Measurements from ENCODE around the gene SYNE2.

The SYNE2 gene

DNA sequence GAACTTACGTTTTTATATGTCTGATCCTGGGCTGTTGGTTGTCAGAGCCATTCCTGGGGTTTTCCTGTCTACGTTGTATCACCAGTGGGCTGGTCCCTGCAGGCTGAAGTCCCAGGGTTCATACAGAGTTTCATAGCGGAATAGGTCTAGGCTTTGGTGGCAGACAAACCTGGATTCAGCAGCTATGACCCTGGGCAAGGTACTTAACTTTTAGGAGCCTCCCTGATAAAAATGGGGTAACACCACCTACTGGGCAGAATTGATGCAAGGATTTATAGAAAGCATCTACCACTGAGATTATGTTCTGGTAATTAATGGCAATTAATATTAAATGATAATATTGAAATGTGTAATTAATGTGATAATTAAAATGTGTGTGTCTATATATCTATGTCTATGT is 141.2 kb downstream of the SYNE2 start:
- no peaks in the 10 kb centered on the region for H3K27me3 ChIP-seq (ENCODE audit: low read length)
- H3K4me3 ChIP-seq (ENCODE audit: insufficient read depth, low read length, poor library complexity, severe bottlenecking): no peak overlapping the region
- peaks cover 66% of the 10 kb centered on the region for H3K36me3 ChIP-seq (ENCODE audit: low read length)
- H3K9me2 ChIP-seq (replicated peaks; ENCODE audit: insufficient read depth, low read length): no peaks in the 10 kb centered on the region
- H3K79me2 ChIP-seq (ENCODE audit: insufficient read depth, low read length): no peaks in the 10 kb centered on the region
- H3F3A ChIP-seq (ENCODE audit: insufficient read depth): peaks cover 8% of the 10 kb centered on the region; the same call in 1 of the 2 replicates
- H3K9me3 ChIP-seq (ENCODE audit: insufficient read depth, low read length): no peaks in the 10 kb centered on the region
- no peak overlapping the region for H3K4me2 ChIP-seq (ENCODE audit: low read depth, low read length, poor library complexity, severe bottlenecking)
- no peak overlapping the region for H3K9ac ChIP-seq (ENCODE audit: low read length)
- H2AFZ ChIP-seq (ENCODE audit: low read depth, low read length, severe bottlenecking): no peak overlapping the region
- no peak overlapping the region for H3K27ac ChIP-seq (ENCODE audit: low read depth, low read length)
- TF ChIP-seq, protein P1, sequence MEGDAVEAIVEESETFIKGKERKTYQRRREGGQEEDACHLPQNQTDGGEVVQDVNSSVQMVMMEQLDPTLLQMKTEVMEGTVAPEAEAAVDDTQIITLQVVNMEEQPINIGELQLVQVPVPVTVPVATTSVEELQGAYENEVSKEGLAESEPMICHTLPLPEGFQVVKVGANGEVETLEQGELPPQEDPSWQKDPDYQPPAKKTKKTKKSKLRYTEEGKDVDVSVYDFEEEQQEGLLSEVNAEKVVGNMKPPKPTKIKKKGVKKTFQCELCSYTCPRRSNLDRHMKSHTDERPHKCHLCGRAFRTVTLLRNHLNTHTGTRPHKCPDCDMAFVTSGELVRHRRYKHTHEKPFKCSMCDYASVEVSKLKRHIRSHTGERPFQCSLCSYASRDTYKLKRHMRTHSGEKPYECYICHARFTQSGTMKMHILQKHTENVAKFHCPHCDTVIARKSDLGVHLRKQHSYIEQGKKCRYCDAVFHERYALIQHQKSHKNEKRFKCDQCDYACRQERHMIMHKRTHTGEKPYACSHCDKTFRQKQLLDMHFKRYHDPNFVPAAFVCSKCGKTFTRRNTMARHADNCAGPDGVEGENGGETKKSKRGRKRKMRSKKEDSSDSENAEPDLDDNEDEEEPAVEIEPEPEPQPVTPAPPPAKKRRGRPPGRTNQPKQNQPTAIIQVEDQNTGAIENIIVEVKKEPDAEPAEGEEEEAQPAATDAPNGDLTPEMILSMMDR (IDR thresholded peaks at IDR 0.05; ENCODE audit: insufficient read depth, low read length, poor library complexity, severe bottlenecking): no peak
- TF ChIP-seq EZH2phosphoT487 (conservative IDR thresholded peaks at IDR 0.05; ENCODE audit: low read length): no peak
- no peaks in the 10 kb centered on the region for H4K20me1 ChIP-seq (ENCODE audit: low read depth, low read length)

DNA sequence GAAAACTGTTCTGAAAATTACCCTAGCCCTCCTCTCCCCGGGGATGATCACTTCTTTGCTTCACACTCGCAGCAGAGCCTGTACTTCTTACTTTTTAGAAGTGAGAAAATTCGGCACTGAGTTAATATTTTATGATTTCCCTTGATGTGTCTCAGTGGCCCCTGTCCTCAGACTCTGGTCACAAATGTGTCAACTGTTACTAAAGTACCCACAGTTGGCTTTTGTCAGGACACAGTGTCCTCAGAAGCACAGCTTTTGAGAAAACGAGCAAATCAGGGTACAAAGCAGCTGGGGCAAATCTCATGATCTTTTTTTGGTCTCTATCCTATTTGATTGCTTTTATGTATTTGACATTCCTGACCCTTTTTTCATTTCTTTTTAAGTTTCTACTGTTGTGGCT is 142.5 kb downstream of the SYNE2 start:
- Histone ChIP-seq H4K20me1 (ENCODE audit: low read depth, low read length) (no peaks in the 10 kb centered on the region), H3F3A (ENCODE audit: insufficient read depth) (peaks cover 7% of the 10 kb centered on the region; the same call in 1 of the 2 replicates), H3K79me2 (ENCODE audit: insufficient read depth, low read length) (no peaks in the 10 kb centered on the region), H2AFZ (ENCODE audit: low read depth, low read length, severe bottlenecking) (no peak overlapping the region), H3K27ac (ENCODE audit: low read depth, low read length) (no peak overlapping the region), H3K9ac (ENCODE audit: low read length) (no peak overlapping the region), H3K4me3 (ENCODE audit: insufficient read depth, low read length, poor library complexity, severe bottlenecking) (no peak overlapping the region), H3K4me2 (ENCODE audit: low read depth, low read length, poor library complexity, severe bottlenecking) (no peak overlapping the region), H3K27me3 (ENCODE audit: low read length) (no peaks in the 10 kb centered on the region), H3K9me2 (replicated peaks; ENCODE audit: insufficient read depth, low read length) (no peaks in the 10 kb centered on the region), H3K9me3 (ENCODE audit: insufficient read depth, low read length) (no peaks in the 10 kb centered on the region), H3K36me3 (ENCODE audit: low read length) (peaks cover 73% of the 10 kb centered on the region)
- no peak for TF ChIP-seq EZH2phosphoT487 (conservative IDR thresholded peaks at IDR 0.05; ENCODE audit: low read length)
- TF ChIP-seq, protein P1 (IDR thresholded peaks at IDR 0.05; ENCODE audit: insufficient read depth, low read length, poor library complexity, severe bottlenecking): no peak

DNA sequence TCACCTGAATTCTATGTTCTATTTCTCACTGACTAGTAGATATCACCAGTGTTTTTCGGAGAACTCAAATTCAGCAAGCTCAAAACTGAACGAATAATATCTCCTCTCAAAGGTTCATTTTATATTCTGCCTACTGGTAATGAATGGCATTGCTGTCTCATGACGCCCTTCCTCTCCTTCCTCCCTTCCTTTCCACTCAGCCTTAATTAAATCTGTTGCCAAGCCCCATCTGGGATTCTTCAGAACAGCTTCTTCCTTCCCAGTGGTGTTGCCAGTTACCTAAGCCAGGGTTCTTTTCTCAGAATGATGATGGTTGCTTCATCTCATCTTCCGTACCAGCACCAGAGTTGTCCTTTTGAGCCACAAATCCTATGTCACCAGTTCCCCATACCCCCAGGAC is 143.2 kb downstream of the SYNE2 start:
- Histone ChIP-seq H3F3A (ENCODE audit: insufficient read depth) (peaks cover 7% of the 10 kb centered on the region; the same call in 1 of the 2 replicates), H3K4me2 (ENCODE audit: low read depth, low read length, poor library complexity, severe bottlenecking) (no peak overlapping the region), H3K27me3 (ENCODE audit: low read length) (no peaks in the 10 kb centered on the region), H3K79me2 (ENCODE audit: insufficient read depth, low read length) (no peaks in the 10 kb centered on the region), H3K36me3 (ENCODE audit: low read length) (peaks cover 74% of the 10 kb centered on the region), H3K9me2 (replicated peaks; ENCODE audit: insufficient read depth, low read length) (no peaks in the 10 kb centered on the region), H4K20me1 (ENCODE audit: low read depth, low read length) (no peaks in the 10 kb centered on the region), H3K4me3 (ENCODE audit: insufficient read depth, low read length, poor library complexity, severe bottlenecking) (no peak overlapping the region), H2AFZ (ENCODE audit: low read depth, low read length, severe bottlenecking) (no peak overlapping the region), H3K9me3 (ENCODE audit: insufficient read depth, low read length) (no peaks in the 10 kb centered on the region), H3K9ac (ENCODE audit: low read length) (no peak overlapping the region), H3K27ac (ENCODE audit: low read depth, low read length) (no peak overlapping the region)
- TF ChIP-seq, protein P1 (IDR thresholded peaks at IDR 0.05; ENCODE audit: insufficient read depth, low read length, poor library complexity, severe bottlenecking): no peak
- no peak for TF ChIP-seq EZH2phosphoT487 (conservative IDR thresholded peaks at IDR 0.05; ENCODE audit: low read length)

Measured in SU-DHL-6 (cell line).